Ovary (tissue), 9 donors: Measurements from ENCODE around the gene HSD17B3. TPM values are rescaled to one million over a fixed set of nuclear protein-coding genes. Genes with fewer than 3 reads are reported as not detected.

ENCODE experiments used
- DNase-seq, 5 donors: peaks; one replicate each; pipeline ENCODE4 v3.0.0-alpha.2; 2019 to 2020
- H3K27ac ChIP-seq, 2 donors: fragments of 200-600 bp; one replicate each; pipeline versions ENCODE4 v1.5.1 to v1.8.0; 2019 to 2022
- H3K27me3 ChIP-seq: fragments of 200-600 bp; one replicate; pipeline ENCODE4 v1.8.0; 2022
- H3K36me3 ChIP-seq: fragments of 200-600 bp; sonication (generic); one replicate; pipeline ENCODE4 v1.5.1; 2019
- H3K4me1 ChIP-seq: one replicate; pipeline ENCODE4 v1.8.1; 2013; ENCODE audit warnings: mild to moderate bottlenecking, moderate library complexity; ENCODE audit not compliant: insufficient read depth
- H3K4me3 ChIP-seq: fragments of 200-600 bp; sonication (generic); one replicate; pipeline ENCODE4 v1.5.1; 2017
- H3K9me3 ChIP-seq, 2 donors: fragments of 200-600 bp in 1 of 2; sonication (generic) in 1 of 2; one replicate each; pipeline versions ENCODE4 v1.5.1 to v1.8.1; 2013 to 2019; ENCODE audit warnings: mild to moderate bottlenecking in 1 of 2, moderate library complexity in 1 of 2
- EP300 ChIP-seq: sonication (generic); formaldehyde crosslinking; IDR thresholded peaks from one replicate; pipeline ENCODE4 v1.6.1; 2017; ENCODE audit warnings: antibody characterized with exemption
- POLR2A ChIP-seq: fragments of 450-650 bp; IDR thresholded peaks from one replicate; pipeline ENCODE4 v1.6.1; 2017; ENCODE audit warnings: antibody characterized with exemption, mild to moderate bottlenecking, moderate library complexity
- WGBS, 3 donors: extraction: QIAGEN DNeasy Blood & Tissue Kit in 1 of 3; methylation state at CpG; one replicate each; pipeline versions ENCODE4 v1.1.5 to v1.1.7; 2013 to 2017; 5-methylcytosine and 5-hydroxymethylcytosine counted together
- intact Hi-C, 4 donors: fragments of 100-400 bp; cut with DNase I; formaldehyde crosslinking; loops; one replicate each; pipeline versions ENCODE4 v1.11.0 to v1.15.1; 2022 to 2023
- polyA plus RNA-seq, 2 donors: library from polyadenylated mRNA; stranded (reverse); fragments of 200-250 nt in 1 of 2; fragments of 350-450 nt in 1 of 2; fragmentation: Illumina TruSeq in 1 of 2; extraction: RNeasy Lipid Tissue Mini Kit (QIAGEN cat#74804) in 1 of 2; gene quantifications; one replicate each; pipeline ENCODE4 v1.2.3, GENCODE V29; 2013 to 2014
- total RNA-seq, 7 donors: library from RNA; depleted of rRNA in 2 of 7; stranded (reverse); fragments of >200 nt in 2 of 7; fragmentation: NEBNext Ultra II Directional in 3 of 7; extraction: Animal tissue kit (Norgen Biotek cat#: 25700) in 3 of 7; gene quantifications; one replicate each; pipeline versions ENCODE4 v1.1.0 to v1.2.4, GENCODE V29; 2016 to 2023
- TF ChIP-seq, protein P1 (sequence below), 3 donors: fragments of 450-650 bp in 2 of 3; fragments of 200-600 bp in 1 of 3; IDR thresholded peaks; one replicate each; pipeline versions ENCODE4 v1.5.1 to v1.8.0; 2016 to 2022; ENCODE audit warnings: antibody characterized with exemption in 3 of 3, mild to moderate bottlenecking in 1 of 3
- donor health status: DM: no; HTN: no; CAD: no; lungs with moderate emphysema.
- donor health status: DM: no; HTN: no; CAD: no.
- donor health status: Bipolar disorder and iron deficiency.
- donor health status: DM: yes; HTN: yes; CAD: no.
- donor health status: DM: no; HTN: no; CAD: no.
- donor health status: DM: yes; HTN: yes; CAD: no.

The HSD17B3 gene
- total and polyA plus RNA-seq, 9 donors = 0.51 to 2.0 (median 0.69) TPM; not detected in 2

DNA sequence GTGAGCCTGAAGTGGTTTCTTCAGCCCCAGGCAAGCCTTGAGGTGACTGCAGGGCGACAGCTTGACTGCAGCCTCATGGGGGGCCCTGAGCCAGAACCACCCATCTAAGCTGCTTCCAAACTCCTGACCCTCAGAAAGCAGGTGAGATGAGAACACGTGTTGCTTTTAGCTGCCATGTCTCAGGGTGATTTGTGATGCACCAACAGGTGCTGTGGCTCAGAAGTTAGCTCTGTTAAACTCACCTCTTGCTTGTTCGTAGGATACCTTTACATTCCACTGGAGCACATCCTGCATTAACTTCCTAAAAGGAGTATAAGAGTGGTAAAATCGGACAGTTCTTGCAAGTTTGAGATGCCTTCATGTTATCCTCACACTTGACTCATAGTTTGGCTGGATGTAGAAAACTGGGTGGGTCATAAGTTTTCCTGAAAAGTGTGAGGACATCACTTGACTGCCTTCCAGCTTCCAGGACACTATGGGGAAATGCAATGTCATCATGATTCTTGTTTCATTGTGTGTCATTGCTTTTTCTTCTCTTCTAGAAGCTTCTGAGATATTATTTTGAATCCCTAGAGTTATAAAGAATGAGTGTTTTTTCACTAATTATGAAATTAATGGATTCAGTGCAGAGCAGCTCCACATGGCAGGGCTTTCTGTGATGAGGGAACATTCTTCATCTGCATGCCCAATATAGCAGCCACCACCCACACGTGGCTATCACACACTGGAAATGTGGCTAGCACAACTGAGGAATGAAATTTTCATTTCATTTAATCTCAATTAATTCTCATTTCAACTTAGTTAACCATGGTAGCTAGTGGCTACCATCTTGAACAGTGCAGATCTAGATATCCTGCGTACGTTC is 92.3 kb downstream of the HSD17B3 start:
- Histone ChIP-seq H3K9me3 (no peaks in the 10 kb centered on the region), H3K27ac (no peak overlapping the region), H3K4me3 (no peak overlapping the region), H3K4me1 (no peaks in the 10 kb centered on the region), H3K27me3 (no peaks in the 10 kb centered on the region), H3K36me3 (no peaks in the 10 kb centered on the region)
- TF ChIP-seq, protein P1, sequence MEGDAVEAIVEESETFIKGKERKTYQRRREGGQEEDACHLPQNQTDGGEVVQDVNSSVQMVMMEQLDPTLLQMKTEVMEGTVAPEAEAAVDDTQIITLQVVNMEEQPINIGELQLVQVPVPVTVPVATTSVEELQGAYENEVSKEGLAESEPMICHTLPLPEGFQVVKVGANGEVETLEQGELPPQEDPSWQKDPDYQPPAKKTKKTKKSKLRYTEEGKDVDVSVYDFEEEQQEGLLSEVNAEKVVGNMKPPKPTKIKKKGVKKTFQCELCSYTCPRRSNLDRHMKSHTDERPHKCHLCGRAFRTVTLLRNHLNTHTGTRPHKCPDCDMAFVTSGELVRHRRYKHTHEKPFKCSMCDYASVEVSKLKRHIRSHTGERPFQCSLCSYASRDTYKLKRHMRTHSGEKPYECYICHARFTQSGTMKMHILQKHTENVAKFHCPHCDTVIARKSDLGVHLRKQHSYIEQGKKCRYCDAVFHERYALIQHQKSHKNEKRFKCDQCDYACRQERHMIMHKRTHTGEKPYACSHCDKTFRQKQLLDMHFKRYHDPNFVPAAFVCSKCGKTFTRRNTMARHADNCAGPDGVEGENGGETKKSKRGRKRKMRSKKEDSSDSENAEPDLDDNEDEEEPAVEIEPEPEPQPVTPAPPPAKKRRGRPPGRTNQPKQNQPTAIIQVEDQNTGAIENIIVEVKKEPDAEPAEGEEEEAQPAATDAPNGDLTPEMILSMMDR (IDR thresholded peaks at IDR 0.05) = no peak
- TF ChIP-seq EP300 = no peak
- intact Hi-C loops = loop anchor here (5.0 to 10.0 kb wide), 3 partner anchors 485 to 762 kb away; no protein-coding TSS in a partner anchor
- 87 to 90% (median 90%) methylated on average over 7 of the region's 7 CpGs for WGBS, 3 donors
- DNase-seq = peak in 1 of 5 donors; percentile 45

DNA sequence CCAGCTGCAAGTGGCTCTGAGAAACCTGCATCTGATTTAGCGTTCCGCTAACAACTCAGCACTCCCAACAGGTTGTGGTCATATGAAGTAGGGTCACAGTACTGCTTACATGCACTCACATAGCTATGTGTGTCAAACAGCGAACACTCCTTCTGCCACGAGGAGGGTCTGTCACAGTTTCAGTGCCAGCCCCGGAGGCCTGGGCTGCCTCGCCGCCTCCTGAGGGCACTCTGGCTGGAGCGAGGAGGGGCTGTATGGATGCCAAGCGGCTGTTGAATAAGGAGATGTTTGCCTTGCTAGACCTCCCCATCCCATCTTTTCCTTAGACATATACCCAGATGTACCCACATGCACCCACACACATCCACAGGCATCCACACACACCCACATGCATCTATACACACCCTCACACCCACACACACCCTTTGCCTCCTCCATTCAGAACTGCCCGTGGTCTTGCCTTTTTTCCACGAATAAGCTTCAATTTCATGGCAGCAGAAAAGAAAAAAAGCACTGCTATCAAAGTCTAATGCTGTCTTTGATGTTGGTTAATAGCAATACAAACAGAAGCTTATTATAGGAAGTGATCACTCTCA is 95.7 kb downstream of the HSD17B3 start:
- Histone ChIP-seq H3K4me3 (no peak overlapping the region), H3K27ac (no peak overlapping the region), H3K9me3 (no peaks in the 10 kb centered on the region), H3K4me1 (no peaks in the 10 kb centered on the region), H3K36me3 (no peaks in the 10 kb centered on the region), H3K27me3 (no peaks in the 10 kb centered on the region)
- TF ChIP-seq EP300 (no peak), POLR2A (no peak)
- TF ChIP-seq, protein P1 (IDR thresholded peaks at IDR 0.05) = no peak
- WGBS, 3 donors = 84 to 86% (median 86%) methylated on average over 11 of the region's 11 CpGs
- intact Hi-C loops = no loop called here
- no peak for DNase-seq

DNA sequence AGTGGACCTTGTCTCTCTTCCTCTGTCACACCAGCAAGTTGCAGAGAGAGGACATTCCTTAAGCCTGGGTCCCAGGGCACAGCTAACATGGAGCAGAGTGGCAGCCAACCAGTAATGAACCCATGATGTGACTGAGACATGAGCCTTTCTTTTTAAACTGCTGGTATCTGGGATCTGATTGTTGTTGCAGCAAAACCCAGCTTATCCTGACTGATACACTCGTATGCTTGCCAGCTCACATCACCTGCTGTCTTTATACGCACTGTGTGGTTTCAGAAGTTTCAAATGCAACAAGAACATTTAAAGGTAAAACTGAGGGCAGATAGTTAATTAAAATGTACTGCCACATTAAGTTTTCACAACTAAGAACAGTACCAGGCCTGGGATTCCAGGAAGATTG is 97.1 kb downstream of the HSD17B3 start:
- Histone ChIP-seq H3K4me3 (no peak overlapping the region), H3K9me3 (no peaks in the 10 kb centered on the region), H3K4me1 (no peaks in the 10 kb centered on the region), H3K27ac (no peak overlapping the region), H3K27me3 (no peaks in the 10 kb centered on the region), H3K36me3 (no peaks in the 10 kb centered on the region)
- TF ChIP-seq EP300 = no peak
- TF ChIP-seq, protein P1 (IDR thresholded peaks at IDR 0.05) = no peak
- no peak for TF ChIP-seq POLR2A
- WGBS, 3 donors = 94 to 98% (median 98%) methylated on average over 2 of the region's 2 CpGs
- DNase-seq = no peak
- intact Hi-C loops = no loop called here

DNA sequence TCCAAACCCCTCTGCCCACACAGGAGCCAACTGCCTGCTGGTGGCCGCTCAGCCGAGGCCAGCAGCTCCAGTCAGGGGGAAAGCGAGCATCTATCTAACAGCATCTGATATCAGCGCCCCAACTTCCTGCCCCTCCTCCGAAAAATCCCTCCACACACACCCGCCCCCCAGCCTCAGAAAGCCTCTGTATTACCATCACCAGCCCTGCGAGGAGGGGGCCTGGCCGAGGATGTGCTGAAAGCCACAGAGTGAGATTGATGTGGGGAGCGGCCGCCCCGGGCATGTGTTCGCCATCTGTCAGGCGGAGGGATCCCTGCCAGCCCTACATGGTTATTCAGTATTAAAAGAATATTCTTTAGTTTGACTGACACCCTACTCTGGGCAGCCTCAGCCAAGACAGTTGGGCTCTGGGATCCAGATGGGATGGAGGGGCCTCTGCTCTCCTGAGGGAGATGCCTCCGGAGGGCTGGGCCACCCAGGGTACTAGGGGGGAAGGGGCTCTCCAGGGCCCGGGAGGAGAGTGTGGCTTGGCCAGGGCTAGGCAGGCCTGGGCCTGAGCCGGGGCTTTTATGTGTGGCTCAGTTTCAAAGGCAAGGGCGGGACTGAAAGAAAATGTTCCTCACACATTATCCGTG is 98.0 kb downstream of the HSD17B3 start:
- no peak for DNase-seq
- no peak for TF ChIP-seq POLR2A
- Histone ChIP-seq H3K9me3 (no peaks in the 10 kb centered on the region), H3K27me3 (no peaks in the 10 kb centered on the region), H3K4me1 (no peaks in the 10 kb centered on the region), H3K36me3 (no peaks in the 10 kb centered on the region), H3K4me3 (no peak overlapping the region), H3K27ac (no peak overlapping the region)
- intact Hi-C loops = no loop called here
- whole genome bisulfite sequencing, 3 donors = 85 to 88% (median 86%) methylated on average over 18 of the region's 18 CpGs
